CD4-positive, alpha-beta T cell treated with Interleukin-6 for 4 hours (primary cell): ENCODE data around the gene ZMYND10.
"Not testable (repeated sequence)": the region's sequence is repeated elsewhere in the genome, so short reads cannot be mapped to it uniquely, and the experiment has no call there.

ENCODE experiments used
- DNase-seq: peaks from one replicate; pipeline ENCODE4 v3.0.0-alpha.2; 2020; ENCODE audit warnings: mixed read lengths

The ZMYND10 gene

DNA sequence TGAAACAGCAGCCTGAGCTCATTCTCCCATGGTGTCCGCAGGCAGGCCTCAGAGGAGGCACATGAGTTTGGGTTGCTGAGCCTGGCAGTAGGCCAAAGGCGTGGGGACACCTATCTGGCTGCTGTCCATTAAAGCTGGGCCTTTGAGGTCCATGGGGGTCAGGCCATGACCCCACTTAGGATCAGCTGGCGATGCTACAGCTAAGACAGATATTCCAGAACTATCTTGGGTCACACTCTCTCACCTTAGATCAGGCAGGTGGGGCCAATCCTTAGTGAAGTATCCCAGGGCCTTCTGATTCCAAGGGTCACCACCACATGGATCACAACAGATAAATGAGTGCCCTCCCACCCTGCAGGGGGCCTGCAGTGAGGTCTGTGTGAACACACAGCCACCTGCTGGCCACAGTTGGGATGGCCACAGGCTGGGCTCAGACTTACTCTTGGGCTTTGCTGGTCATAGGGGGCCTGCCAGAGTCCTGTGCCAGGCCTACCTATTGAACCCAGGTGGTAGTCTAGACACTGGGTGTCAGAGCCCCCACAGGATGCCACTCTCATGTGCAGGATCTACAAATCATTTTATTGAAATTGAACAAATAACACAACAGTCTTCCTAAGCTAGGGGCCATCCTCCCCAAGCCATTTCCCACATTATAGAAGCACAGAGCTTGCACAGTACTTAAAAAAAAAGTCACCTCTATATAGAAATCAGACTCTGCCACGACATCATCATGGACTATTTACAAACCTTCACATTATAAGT, 21.0 kb downstream of the ZMYND10 start:
- DNase-seq = peak; percentile 67

DNA sequence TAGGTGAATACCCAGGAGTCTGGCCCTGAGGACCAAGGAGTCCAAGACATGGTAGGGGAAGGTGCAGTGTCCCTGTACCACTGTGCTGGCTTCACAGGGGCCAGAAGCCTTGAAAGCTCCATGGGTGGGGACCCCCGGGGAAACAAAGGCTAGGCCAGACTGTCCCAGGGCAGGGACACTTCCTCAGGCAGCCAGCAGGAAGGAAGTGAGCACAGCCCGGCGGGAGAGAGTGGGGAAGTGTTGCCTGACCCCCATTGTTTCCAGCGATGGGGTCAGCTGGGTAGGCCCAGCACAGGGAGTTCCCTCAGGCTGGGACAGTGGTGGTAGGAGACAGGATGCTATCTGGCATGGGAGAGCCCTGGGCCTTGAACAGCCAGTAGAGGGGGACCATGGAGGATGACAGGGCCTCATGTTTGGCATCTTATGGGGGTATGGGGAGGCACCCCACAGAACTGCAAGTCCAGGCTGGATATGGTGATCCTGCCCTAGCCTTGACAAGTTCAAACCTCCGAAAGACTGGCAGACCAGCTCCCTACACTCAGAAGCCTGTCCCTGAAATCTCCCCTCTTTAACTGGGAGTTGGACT, 21.8 kb downstream of the ZMYND10 start:
- DNase-seq = no peak

- DNase-seq = no peak
Observed at GRCh38 chr3:50323092-50323600, 22.4 kb downstream of the ZMYND10 start.

DNA sequence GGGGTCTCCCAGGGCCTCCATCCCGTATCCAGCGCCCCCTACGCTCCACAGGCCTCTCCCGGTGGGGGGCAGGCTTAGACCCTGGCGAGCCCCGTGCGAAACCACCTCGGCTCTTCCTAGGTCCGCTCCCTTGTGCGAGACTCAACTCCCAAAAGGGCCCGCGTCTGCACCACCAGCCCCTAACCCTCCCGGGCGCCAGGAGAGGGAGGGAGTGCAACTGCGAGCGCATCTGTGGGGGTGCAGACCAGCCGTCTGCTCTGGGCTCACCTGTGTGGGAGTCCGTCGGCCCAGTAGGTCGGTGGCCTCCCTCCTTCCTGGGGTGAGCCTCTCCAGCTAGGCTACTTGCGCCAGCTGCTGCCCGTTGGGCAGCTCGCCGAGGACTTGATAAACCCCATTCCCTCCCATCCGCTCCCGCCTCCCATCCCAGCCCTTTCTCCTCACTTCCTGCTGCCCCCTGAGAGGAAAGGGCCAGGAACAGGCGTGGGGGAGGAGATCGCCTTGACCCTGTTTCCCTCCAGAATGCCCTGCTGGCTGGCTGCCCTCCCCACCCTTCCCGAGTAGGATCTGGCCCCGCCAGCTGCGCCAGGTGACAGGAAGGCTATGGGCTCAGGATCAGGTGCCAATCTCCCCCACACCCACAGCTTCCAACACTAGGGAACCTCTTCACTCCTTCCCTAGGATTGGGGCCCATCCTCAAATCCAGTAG, 23.0 kb downstream of the ZMYND10 start, which contains the start of gene HYAL2:
Gene HYAL2, minus strand, starts transcription at position 360 of the 706 bp plus-strand sequence. CDS start 2,256 bp downstream, outside the sequence.
- no peak for DNase-seq

GRCh38 chr3:50322115-50322385, 23.5 kb downstream of the ZMYND10 start:
- DNase-seq = no peak

DNA sequence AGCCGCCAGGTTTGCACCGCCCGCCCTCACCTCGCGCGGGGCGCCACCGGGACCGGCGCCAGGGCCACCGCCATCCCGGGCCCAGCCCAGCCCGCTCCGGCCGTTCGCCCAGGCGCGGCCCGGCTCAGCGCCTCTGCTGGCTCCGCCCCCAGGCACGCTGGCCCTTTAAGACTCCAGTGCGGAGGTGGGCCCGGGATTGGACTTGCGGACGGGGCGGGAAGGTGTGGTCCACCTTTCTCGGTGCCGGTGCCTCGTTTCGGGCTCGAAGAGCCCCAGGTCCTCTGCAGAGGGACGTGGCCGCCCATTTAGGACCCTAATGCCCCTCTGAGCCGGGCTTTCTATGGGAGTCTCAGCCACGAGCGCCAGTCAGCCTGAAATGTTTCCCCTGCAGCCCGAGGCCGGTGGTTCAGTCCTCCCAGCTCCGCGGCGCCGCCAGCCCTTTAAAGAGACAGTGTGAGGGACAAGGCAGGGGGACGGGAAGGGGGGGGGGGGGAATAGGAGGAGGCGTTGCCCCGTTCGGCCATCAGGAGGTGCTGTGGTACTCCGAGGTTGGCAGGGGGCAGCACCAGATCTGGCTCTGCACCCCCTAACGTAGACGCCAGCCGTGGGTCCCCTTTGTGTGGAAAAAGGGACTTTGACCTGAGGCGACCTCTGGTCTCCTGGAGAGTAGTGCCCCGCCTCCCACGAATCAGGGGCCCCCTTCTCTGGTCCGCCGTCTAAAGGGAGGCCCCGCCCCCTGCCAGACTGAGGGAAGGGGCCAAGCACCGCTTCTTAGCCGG, 24.0 kb downstream of the ZMYND10 start:
- peak; percentile 88 for DNase-seq

GRCh38 chr3:50320853-50321335, 24.6 kb downstream of the ZMYND10 start:
- peak; percentile 79 for DNase-seq

GRCh38 chr3:50319894-50320625, 25.5 kb downstream of the ZMYND10 start:
- no peak for DNase-seq

DNA sequence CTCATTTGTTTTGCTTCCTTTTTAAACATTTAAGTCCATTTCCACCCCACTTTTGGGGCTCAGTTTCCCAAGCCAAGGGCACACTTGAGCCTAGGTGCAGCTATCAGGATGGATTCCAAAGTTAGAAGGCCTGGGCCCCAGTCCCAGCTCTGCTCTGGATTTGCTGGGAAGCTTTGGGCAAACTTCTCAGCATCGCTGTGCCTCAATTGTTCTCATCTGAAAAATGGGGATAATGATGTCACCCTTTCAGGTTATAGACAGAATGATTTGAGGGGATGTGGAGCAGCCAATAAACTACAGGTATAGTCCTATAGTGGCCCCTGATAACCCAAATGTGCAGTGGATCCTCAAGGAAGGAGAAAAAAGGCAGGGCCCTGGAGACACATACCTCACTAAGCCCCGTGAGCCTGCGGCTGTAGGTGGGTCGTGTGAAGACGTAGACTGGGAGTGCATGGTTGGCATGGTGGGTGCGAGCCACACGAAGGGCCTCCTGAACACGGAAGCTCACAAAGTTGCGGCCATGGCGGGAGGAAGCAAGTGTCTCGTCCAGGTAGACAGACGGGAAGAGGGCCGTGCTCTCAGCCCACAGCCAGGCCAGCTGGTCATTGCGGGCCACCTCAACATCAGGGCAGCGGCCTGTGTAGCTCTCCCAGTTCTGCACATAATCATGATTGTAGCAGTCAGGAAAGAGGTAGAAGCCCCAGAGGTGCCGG, 26.2 kb downstream of the ZMYND10 start:
- DNase-seq = no peak

DNA sequence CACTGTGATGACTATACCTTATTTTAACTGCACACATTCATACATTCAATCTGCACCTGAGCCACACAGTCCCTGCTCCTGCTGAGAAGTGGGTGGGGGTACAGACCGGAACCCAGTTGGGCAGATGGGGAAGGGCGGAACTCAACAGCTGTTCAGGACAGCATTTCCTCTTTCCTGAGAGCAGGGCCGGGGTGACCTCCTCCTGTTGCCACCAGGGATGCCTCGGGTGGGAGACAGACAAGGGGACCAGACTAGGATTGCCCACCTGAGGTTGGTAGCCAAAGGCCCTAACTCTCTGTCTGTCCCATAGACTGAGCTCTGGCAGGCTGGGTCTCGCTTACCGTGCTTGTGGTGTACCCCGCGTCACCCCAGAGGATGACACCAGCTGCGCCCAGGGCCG, 26.9 kb downstream of the ZMYND10 start:
- DNase-seq = no peak

DNA sequence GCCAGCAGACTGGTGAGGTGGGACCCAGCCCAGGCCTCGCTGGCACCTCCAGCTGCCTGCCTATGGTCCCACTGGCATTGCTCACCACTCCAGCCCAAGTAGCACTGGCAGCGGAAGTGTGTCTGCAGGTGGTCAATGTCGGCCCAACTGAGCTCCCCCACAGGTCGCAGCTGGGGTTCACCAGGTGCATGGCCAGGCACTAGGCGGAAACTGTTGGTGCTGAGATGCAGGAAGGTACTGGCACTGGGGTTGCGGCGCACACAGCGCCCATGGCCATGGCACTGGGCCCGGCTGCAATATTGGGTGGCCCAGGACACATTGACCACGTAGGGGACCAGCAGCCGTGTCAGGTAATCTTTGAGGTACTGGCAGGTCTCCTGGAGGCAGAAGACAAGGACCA, 27.4 kb downstream of the ZMYND10 start:
- DNase-seq = no peak

GRCh38 chr3:50317300-50317699, 28.2 kb downstream of the ZMYND10 start:
- no peak for DNase-seq

DNA sequence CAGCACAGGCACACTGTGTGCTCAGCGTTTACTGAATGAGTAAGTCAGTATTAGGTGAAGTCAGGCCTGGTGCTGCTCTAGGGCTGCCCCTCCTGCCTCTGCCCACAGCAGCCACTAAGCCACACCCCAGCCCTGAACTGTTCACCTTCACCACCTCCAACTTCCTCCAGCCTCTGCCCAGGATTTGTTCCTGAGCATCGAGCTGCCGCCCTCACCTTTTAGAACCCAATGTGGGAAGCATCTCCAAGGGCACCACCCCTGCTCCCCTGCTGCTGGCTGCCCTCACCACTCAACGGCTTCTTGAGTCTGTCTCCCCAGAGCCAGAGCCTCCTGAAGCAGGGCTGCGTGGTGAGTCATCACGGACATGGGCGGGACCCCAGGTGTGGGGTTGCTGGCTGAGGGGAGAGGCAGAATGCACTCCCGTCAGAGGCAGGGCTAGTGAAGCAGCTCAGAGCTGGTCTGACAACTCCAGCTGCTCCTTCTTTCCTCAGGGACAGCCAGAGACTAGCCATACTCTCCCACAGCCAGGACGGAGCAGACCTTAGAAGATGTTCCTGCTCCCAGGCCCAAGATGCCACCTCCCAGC, 28.8 kb downstream of the ZMYND10 start:
- peak; percentile 81 for DNase-seq

DNA sequence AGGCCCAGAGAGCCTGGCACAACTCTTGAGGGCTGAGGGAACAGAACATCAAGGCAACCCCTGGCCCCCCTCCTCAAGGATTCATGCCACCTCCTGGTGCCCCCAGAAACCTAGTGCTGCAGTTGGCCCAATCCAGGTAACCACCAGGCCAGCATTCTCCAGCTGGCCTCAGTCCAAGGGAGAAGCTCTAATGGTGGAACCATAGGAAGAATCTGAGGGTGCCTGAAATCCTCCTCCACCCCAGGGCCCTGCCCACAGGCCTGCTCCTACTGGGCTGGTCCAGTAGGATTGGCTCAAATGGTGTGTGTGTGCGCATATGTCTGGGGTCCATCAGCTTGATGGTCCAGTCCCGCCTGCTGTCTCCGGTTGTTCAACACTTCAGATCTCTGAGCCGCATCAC, 30.7 kb downstream of the ZMYND10 start:
- DNase-seq = no peak

DNA sequence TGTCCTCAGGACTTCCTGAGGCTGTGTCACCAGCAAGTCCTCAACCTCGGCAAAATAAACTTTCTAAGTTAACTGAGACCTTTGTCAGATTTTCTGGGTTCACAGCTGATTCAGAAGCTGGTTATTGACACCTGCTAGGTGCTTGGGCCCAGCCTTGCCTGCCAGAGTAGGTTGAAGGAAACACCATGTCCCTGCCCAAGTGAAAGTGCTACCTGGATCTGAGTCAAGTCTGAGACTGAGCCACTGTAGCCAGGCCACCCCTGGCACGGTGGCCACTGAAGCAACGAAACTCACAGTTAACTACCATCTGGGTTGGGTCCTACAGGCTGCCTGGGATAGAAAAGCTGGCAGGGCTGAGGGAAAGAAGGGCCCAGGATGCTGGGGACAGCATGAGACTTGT, 31.2 kb downstream of the ZMYND10 start:
- DNase-seq = no peak

GRCh38 chr3:50312041-50312440, 33.5 kb downstream of the ZMYND10 start:
- DNase-seq = not testable (repeated sequence)

- DNase-seq = no peak
Observed at GRCh38 chr3:50304601-50305000, 40.9 kb downstream of the ZMYND10 start.

- no peak for DNase-seq
Observed at GRCh38 chr3:50303013-50303815, 42.3 kb downstream of the ZMYND10 start, which contains the start of gene HYAL1. TSS of gene HYAL1 (minus strand) at chr3:50303574. CDS start at chr3:50302956, 618 bp downstream.

DNA sequence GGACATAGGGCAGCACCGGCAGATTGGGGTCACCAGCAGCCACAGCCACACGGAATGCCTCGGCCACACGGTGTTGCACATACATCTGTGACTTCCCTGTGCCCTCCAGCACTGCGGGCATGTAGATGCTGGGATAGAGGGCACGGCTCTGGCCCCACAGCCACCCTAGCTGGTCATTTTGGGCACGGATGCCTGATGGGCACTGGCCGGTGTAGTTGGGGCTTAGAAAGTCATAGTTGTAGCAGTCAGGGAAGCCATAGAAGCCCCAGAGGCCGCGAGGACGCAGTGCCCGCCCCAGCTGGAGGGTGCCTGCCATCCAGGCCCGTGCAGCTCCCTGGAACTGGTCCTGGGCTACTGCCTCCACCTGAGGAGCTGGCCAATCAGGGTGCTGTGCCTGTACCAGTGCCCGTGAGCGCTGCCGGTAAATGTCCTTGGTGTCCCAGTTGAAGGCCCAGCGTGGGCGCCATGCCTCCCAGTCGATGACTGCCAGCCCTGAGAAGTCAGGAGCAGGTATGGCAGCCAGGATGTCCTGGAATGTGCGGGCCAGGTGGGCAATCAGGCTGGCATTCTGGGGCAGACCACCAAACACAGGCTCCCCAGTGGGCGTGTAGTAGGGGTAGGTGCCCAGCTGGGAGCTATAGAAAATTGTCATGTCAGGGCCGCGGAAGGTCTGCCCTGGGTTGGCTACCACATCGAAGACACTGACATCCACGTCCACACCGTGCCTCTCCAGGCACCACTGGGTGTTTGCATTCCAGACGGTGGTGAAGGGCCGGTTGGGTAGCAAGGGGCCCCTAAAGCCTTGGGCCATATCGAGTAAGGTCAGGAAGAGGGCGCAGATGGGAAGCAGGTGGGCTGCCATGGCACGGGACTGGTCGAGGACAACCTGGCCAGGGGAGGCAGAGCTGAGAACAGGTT, 43.2 kb downstream of the ZMYND10 start:
- DNase-seq = no peak
